ENCODE data around the gene KCNQ1OT1.

KCNQ1OT1 gene

DNA sequence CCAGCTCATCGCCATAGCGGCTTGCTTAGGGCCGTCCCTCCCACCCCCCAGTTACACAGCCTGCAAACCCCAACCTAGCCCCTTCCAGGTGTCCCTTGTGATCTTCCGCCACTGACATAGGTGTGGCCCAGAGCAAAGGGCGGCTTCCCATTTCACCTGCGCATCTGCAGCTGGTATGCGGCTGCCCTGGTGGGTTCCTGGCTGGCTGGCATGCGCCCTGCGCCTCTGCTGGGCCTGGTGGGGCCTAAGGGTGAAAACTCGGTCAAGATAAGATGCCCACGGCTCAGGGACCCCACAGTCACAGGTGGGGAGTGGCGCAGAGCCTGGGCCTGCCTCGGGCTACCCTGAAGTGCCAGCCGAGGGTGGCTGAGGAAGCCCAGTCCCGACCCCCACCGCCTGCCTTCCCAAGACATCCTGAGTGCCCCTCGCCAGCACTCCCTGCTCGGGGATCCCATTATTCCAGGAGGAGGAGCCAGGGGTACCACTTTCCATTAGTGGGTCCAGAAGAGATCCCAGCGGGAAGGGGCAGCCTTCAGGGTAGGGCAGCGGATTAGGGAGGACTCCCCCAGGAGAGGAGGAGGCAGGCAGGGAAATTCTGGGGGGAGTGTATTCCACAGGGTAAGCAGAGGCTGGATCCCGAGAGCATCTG lies 36.9 kb upstream of the KCNQ1OT1 start:
- DNase-seq: no peak

- no peak for DNase-seq
Measured at GRCh38 chr11:2735053-2735589, 35.3 kb upstream of the KCNQ1OT1 start.

DNA sequence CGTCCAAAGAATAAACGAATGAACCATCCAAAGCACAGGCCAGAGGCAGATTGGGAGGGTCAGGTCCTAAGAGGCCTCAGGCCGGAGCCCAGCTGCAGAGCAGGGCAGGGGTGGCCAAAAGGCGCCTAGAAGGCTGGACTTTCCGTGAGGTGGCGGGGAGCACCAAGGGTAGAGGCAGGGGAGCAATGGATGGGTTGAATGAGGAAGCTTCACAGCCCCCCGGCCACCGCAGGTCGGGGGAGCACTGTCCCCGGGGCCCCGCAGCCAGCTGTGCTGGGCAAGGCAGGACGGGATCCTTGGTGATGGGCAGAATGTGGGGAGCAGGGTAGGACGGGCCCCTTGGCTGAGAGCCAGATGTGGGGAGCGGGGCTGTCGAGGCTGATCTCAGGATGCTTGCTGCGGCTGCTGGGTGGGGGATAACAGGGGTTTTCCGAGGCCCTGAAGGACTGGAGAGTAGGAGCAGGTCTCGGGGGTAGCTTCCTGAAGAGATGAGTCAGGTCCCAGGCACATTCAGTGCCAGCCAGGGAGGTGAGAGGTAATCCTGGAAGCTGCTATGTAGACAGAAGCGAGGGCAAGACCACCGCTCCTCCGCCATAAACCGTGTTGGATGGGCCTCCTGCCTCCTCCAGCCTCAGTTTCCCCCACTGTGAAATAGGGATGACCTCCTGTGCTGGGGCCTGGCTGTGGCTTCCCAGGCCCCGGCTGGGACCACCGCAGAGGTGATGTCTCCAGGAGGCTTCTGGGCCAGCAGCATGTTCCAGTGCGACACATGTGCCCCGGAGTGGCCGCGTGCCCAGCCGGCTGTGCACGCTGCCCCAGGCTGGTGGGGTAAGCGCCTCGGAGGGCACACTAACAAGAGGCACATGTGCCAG lies 34.6 kb upstream of the KCNQ1OT1 start:
- DNase-seq: no peak

- no peak for DNase-seq
Measured at GRCh38 chr11:2732940-2733628, 33.3 kb upstream of the KCNQ1OT1 start.

- no peak for DNase-seq
Measured at GRCh38 chr11:2732261-2732939, 32.6 kb upstream of the KCNQ1OT1 start.

DNA sequence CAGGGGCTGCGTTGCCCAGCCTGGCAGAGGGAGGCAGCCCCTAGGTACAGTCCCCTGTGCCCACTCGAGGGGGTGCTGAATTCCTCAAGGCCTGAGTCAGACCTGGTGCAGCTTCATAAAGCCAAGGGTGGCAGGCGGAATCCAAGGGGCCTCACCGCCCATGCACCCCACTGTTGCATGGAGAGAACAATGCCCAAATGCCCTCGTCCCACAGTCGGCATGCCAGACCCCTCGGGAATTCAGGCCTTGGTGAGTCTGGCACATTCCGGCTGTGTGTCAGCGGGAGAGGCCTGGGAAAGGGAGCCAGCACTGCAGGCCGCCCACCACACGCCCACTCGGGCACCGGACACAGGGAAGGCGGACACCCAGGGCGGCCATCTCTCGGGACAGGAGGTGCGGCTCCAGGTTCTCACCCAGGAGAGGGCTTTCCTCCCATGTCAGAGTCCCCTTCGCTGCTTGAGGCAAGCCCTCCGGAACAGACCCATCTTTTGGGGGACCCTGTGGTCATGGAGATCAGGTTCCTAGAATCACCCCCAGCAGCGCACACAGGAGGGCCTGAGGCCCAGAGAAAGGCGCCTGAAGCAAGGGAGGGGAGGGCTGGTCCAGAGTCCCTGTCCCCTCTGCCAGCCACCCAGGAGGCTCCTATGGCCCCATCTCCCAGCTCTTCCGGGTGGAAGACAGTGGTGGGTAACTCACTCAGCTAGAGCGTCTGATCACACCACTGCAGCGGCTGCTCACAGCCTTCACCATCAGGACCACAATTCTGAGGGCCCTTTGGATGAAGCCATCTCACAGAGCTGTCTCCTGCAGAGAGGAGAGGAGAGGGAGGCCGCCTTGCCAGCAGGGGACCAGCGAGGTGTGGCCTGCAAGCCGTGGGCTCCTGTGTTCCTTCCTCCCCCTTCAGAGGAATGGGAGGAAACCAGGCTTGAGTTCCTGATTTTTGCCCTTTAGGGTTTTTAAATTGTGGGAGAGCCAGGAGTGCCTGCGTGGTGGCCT lies 31.6 kb upstream of the KCNQ1OT1 start:
- no peak for DNase-seq

GRCh38 chr11:2730272-2731129 lies 30.7 kb upstream of the KCNQ1OT1 start:
- DNase-seq: no peak

DNA sequence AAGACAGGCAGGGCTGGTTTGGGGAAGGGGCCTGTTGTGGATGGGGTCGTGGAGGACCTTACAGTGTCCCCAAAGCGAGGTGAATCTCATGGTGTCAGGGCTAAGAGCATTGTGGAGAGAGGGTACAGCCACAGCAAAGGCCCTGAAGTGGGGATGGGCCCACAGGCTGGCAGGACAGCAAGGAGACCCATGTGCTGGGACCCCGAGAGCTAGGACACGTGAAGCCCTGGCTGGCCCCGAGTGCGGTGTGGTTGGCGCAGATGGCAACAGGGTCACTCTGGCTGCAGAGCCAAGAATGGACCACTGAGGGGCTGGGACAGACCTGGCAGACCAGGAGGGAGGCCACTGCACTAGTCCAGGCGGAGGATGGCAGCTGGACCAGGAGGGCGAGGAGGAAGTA lies 30.0 kb upstream of the KCNQ1OT1 start:
- no peak for DNase-seq

GRCh38 chr11:2728663-2729332 lies 29.0 kb upstream of the KCNQ1OT1 start:
- DNase-seq: no peak

- DNase-seq: no peak
Measured at GRCh38 chr11:2728128-2728662, 28.4 kb upstream of the KCNQ1OT1 start.

DNA sequence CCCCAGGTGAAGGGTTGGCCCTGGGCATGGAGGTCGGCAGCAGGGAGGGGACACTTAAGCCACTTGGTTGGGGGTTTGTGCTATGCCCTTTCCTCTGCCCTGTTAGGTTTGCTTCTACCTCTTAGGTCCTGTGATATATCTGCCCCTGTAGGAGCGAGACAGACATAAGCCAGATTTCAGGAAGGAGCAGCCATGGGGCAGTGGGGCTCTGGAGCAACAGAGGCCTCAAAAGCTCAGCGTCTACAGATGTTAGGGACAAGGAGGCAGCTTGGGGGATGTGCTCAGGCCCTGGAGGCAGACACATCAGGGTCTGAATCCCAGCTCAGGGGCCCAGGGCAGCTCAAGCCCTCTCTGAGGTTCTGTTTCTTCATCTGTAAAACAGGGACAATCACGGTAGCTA lies 27.2 kb upstream of the KCNQ1OT1 start:
- no peak for DNase-seq

DNA sequence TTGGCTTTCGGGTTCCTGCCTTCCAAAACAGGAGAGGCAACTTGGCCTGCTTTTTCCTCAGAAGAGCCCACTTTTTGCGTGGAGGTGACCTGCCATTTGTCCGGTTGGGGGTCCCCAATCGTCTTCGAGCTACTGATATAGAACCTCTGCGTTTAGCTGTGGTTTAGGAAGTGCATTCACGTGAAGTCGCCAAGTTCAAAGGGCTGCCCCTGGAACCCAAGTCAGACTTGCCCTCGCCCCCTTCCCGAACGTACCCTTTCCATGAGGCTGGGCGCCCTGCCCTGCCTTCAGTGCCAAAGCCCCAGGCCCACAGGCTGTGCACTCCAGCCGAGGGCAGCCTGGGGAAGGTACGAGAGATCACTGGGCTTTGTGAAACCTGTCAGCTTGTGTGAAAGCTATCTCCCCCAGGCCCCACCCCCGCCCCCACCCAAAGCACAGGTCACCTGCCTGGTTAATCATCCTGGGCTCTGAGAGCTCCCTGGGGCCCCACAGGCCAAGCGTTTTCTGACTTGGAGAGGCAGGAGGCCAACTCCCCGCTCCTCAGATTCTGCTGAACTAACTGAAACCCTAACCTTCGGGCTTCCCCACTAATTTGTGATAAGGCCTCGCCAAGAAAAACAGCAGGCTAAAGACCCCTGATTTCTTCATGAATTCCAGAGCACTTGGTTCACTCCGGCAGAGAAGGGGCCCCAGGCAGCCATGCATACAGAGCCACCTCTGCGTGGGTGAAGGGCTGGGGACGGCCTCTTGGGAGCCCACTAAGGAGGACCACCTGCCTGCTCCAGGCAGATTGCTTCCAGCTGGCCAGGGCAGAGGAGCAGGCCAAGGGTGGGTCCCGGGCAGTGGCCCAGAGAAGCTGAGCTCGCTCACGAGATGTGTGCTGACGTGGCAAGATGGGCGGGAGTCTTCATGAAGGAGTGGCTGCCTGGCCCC lies 25.8 kb upstream of the KCNQ1OT1 start:
- no peak for DNase-seq

DNA sequence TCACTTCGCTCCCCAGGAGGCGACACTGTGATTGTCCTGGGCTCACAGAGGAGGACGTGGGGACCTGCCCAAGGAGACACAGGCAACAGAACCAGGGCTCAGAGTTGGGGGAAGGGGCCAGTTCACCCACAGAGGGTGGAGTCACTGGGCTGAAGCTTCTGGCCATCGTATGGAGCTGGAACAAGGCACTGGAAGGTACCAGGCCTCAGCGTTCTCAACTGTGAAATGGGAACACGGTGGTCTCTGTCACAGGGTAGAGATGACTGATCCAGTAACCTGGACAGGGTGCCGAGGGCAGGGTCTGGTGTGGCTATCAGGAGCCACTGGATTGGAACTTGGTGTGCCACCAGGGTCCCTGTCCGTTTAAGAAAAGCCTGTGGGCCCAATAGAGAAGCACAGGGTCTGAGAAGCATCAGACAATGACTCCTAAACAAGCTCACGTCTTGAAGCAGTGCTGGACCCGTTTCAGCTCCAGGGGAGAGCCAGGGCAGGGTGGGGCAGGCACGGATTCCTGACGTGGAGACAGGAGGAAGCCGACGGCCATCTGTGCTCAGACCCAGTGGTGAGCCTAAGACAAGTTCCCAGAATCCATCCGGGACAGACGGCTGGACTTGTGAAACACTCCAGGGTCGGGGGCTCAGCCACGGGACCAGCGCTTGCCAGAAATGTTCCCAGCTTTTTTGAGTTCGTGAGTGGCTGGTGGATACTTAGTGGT lies 25.0 kb upstream of the KCNQ1OT1 start:
- no peak for DNase-seq

GRCh38 chr11:2724104-2724503 lies 24.3 kb upstream of the KCNQ1OT1 start:
- DNase-seq: no peak

DNA sequence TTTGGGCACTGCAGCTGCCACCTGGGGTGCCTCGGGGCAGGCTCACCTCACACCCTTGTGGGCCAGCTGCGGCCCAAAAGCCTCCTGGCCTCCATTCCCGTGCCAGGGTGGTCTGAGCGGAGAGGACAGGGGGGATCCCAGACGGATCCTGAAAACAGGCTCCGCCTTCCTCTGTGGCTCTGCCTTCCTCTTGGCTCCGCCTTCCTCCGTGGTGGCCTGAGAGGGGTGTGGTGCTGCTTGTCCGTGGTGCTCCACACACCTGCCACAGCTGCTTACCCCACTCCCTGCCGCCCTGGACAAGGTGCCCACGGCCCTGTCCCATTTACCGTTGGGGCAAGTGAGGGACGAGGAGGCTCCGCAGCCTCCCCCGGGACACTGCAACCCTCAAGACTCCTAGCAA lies 23.2 kb upstream of the KCNQ1OT1 start:
- DNase-seq: no peak

DNA sequence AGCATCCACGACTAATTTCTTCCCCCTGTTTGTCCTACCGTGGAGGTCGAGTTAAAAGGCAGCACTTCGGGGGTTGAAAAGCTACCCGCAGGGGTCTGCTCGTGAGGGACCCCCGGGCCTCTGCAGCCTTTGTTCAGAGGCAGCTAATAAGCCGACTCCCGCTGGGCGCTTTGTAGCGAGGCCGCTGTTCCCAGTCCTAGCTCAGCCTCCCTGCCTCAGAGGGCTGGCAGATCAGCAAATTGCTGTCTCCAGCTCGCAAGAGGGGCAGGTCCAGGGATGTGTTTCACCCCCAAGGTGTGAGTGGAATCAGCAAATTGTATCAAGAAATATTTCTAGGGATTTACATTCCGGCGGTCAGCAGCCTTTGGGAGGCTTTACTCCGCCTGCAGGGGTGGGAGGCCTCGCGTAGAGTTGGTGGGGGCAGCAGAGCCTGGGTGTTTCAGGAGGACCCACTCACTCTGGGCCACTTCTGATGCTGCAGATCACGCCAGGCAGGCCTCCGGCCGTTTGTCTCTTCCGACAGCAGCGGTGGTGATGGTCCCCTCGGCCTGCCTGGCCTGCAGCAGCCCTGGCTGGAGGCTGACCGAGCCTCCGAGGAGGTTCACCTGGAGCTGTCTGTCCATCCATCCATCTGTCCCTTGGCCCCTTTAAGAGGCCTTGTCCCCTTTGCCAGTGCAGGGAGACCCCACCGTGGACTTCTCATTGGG lies 21.6 kb upstream of the KCNQ1OT1 start:
- DNase-seq: no peak

All from NCI-H1105 (cell line).